Measurements from ENCODE around the gene PAX3.

Gene PAX3

GRCh38 chr2:222256250-222256649, 42.5 kb downstream of the PAX3 start:
- WGBS (ENCODE audit: extremely low coverage, insufficient coverage, low lambda C conversion rate): no CpG with 5 or more reads among the region's 8 CpGs
- DNase-seq: peak; percentile 9

GRCh38 chr2:222255090-222255489, 43.7 kb downstream of the PAX3 start:
- no peak for DNase-seq
- Histone ChIP-seq H2BK5ac (ENCODE audit: low read length) (no peak overlapping the region), H2BK120ac (ENCODE audit: low read depth, low read length) (no peak overlapping the region), H3K27me3 (ENCODE audit: insufficient read depth, low read length, poor library complexity) (no peaks in the 10 kb centered on the region), H3K23ac (ENCODE audit: low read length) (no peak overlapping the region), H3K18ac (ENCODE audit: low read length) (no peak overlapping the region), H3K4me3 (ENCODE audit: low read length) (no peak overlapping the region), H3K4me2 (ENCODE audit: low read length) (no peak overlapping the region), H3K36me3 (ENCODE audit: control insufficient read depth, insufficient read depth, low read length) (no peaks in the 10 kb centered on the region), H4K8ac (ENCODE audit: low read depth, low read length) (no peak overlapping the region), H4K5ac (ENCODE audit: low read length) (no peak overlapping the region), H3K79me2 (ENCODE audit: control insufficient read depth, insufficient read depth, low read length) (no peaks in the 10 kb centered on the region), H3K79me1 (ENCODE audit: low read length) (no peaks in the 10 kb centered on the region), H3K4ac (ENCODE audit: low read depth, low read length) (no peak overlapping the region), H3K9ac (ENCODE audit: low read length) (no peak overlapping the region), H3K4me1 (ENCODE audit: control insufficient read depth, low read depth, low read length) (peaks cover 3% of the 10 kb centered on the region), H3K27ac (ENCODE audit: low read depth, low read length) (no peak overlapping the region), H2BK15ac (replicated peaks; ENCODE audit: low read depth) (no peak overlapping the region), H3K56ac (ENCODE audit: low read length) (no peak overlapping the region), H2AK5ac (ENCODE audit: low read length) (no peak overlapping the region)

More at GRCh38 chr2:222256250-222256649, 42.5 kb downstream of the PAX3 start:
- Histone ChIP-seq H3K23ac (ENCODE audit: low read length) (no peak overlapping the region), H3K9ac (ENCODE audit: low read length) (no peak overlapping the region), H3K4me2 (ENCODE audit: low read length) (no peak overlapping the region), H3K4me3 (ENCODE audit: low read length) (no peak overlapping the region), H3K27me3 (ENCODE audit: insufficient read depth, low read length, poor library complexity) (no peaks in the 10 kb centered on the region), H2BK15ac (replicated peaks; ENCODE audit: low read depth) (no peak overlapping the region), H3K36me3 (ENCODE audit: control insufficient read depth, insufficient read depth, low read length) (no peaks in the 10 kb centered on the region), H2BK5ac (ENCODE audit: low read length) (no peak overlapping the region), H3K27ac (ENCODE audit: low read depth, low read length) (no peak overlapping the region), H4K8ac (ENCODE audit: low read depth, low read length) (no peak overlapping the region), H3K79me2 (ENCODE audit: control insufficient read depth, insufficient read depth, low read length) (no peaks in the 10 kb centered on the region), H3K56ac (ENCODE audit: low read length) (no peak overlapping the region), H3K18ac (ENCODE audit: low read length) (no peak overlapping the region), H2BK120ac (ENCODE audit: low read depth, low read length) (no peak overlapping the region), H3K4ac (ENCODE audit: low read depth, low read length) (no peak overlapping the region), H3K79me1 (ENCODE audit: low read length) (no peaks in the 10 kb centered on the region), H4K5ac (ENCODE audit: low read length) (no peak overlapping the region), H2AK5ac (ENCODE audit: low read length) (no peak overlapping the region), H3K4me1 (ENCODE audit: control insufficient read depth, low read depth, low read length) (peaks cover 3% of the 10 kb centered on the region)

GRCh38 chr2:222250313-222250712, 48.5 kb downstream of the PAX3 start:
- Histone ChIP-seq H3K23ac (ENCODE audit: low read length) (no peak overlapping the region), H3K36me3 (ENCODE audit: control insufficient read depth, insufficient read depth, low read length) (no peaks in the 10 kb centered on the region), H2AK5ac (ENCODE audit: low read length) (no peak overlapping the region), H3K79me1 (ENCODE audit: low read length) (no peaks in the 10 kb centered on the region), H2BK15ac (replicated peaks; ENCODE audit: low read depth) (no peak overlapping the region), H4K5ac (ENCODE audit: low read length) (no peak overlapping the region), H3K9ac (ENCODE audit: low read length) (no peak overlapping the region), H3K79me2 (ENCODE audit: control insufficient read depth, insufficient read depth, low read length) (no peaks in the 10 kb centered on the region), H3K27ac (ENCODE audit: low read depth, low read length) (no peak overlapping the region), H3K4me3 (ENCODE audit: low read length) (no peak overlapping the region), H3K4me2 (ENCODE audit: low read length) (no peak overlapping the region), H3K4ac (ENCODE audit: low read depth, low read length) (no peak overlapping the region), H3K18ac (ENCODE audit: low read length) (no peak overlapping the region), H3K4me1 (ENCODE audit: control insufficient read depth, low read depth, low read length) (no peaks in the 10 kb centered on the region), H3K27me3 (ENCODE audit: insufficient read depth, low read length, poor library complexity) (no peaks in the 10 kb centered on the region), H2BK5ac (ENCODE audit: low read length) (no peak overlapping the region), H2BK120ac (ENCODE audit: low read depth, low read length) (no peak overlapping the region), H3K56ac (ENCODE audit: low read length) (no peak overlapping the region), H4K8ac (ENCODE audit: low read depth, low read length) (no peak overlapping the region)
- no CpG with 5 or more reads among the region's 1 CpG for WGBS (ENCODE audit: extremely low coverage, insufficient coverage, low lambda C conversion rate)
- no peak for DNase-seq

- Histone ChIP-seq H3K56ac (ENCODE audit: low read length) (no peak overlapping the region), H3K79me2 (ENCODE audit: control insufficient read depth, insufficient read depth, low read length) (no peaks in the 10 kb centered on the region)
Measured at GRCh38 chr2:222249444-222249843, 49.4 kb downstream of the PAX3 start.

GRCh38 chr2:222248818-222249217, 50.0 kb downstream of the PAX3 start:
- no peak for DNase-seq
- WGBS (ENCODE audit: extremely low coverage, insufficient coverage, low lambda C conversion rate): no CpG with 5 or more reads among the region's 1 CpG
- no peak overlapping the region for H4K8ac ChIP-seq (ENCODE audit: low read depth, low read length)

More at GRCh38 chr2:222249444-222249843, 49.4 kb downstream of the PAX3 start:
- Histone ChIP-seq H4K5ac (ENCODE audit: low read length) (no peak overlapping the region), H3K79me1 (ENCODE audit: low read length) (no peaks in the 10 kb centered on the region), H2BK15ac (replicated peaks; ENCODE audit: low read depth) (no peak overlapping the region), H3K4me1 (ENCODE audit: control insufficient read depth, low read depth, low read length) (no peaks in the 10 kb centered on the region), H3K27ac (ENCODE audit: low read depth, low read length) (no peak overlapping the region), H3K27me3 (ENCODE audit: insufficient read depth, low read length, poor library complexity) (no peaks in the 10 kb centered on the region), H2BK5ac (ENCODE audit: low read length) (no peak overlapping the region), H3K23ac (ENCODE audit: low read length) (no peak overlapping the region), H3K9ac (ENCODE audit: low read length) (no peak overlapping the region), H3K4ac (ENCODE audit: low read depth, low read length) (no peak overlapping the region), H2BK120ac (ENCODE audit: low read depth, low read length) (no peak overlapping the region), H4K8ac (ENCODE audit: low read depth, low read length) (no peak overlapping the region), H3K4me3 (ENCODE audit: low read length) (no peak overlapping the region), H3K4me2 (ENCODE audit: low read length) (no peak overlapping the region), H2AK5ac (ENCODE audit: low read length) (no peak overlapping the region), H3K18ac (ENCODE audit: low read length) (no peak overlapping the region), H3K36me3 (ENCODE audit: control insufficient read depth, insufficient read depth, low read length) (no peaks in the 10 kb centered on the region)
- WGBS (ENCODE audit: extremely low coverage, insufficient coverage, low lambda C conversion rate): no CpG with 5 or more reads among the region's 5 CpGs
- DNase-seq: no peak

GRCh38 chr2:222248256-222248655, 50.5 kb downstream of the PAX3 start:
- Histone ChIP-seq H4K5ac (ENCODE audit: low read length) (no peak overlapping the region), H3K79me1 (ENCODE audit: low read length) (no peaks in the 10 kb centered on the region), H3K27ac (ENCODE audit: low read depth, low read length) (no peak overlapping the region), H3K23ac (ENCODE audit: low read length) (no peak overlapping the region), H3K4me2 (ENCODE audit: low read length) (no peak overlapping the region), H4K8ac (ENCODE audit: low read depth, low read length) (no peak overlapping the region), H3K79me2 (ENCODE audit: control insufficient read depth, insufficient read depth, low read length) (no peaks in the 10 kb centered on the region), H2BK15ac (replicated peaks; ENCODE audit: low read depth) (no peak overlapping the region), H2BK120ac (ENCODE audit: low read depth, low read length) (no peak overlapping the region), H3K4ac (ENCODE audit: low read depth, low read length) (no peak overlapping the region), H3K18ac (ENCODE audit: low read length) (no peak overlapping the region), H3K56ac (ENCODE audit: low read length) (no peak overlapping the region), H3K36me3 (ENCODE audit: control insufficient read depth, insufficient read depth, low read length) (no peaks in the 10 kb centered on the region), H3K4me3 (ENCODE audit: low read length) (no peak overlapping the region), H3K9ac (ENCODE audit: low read length) (no peak overlapping the region), H3K27me3 (ENCODE audit: insufficient read depth, low read length, poor library complexity) (no peaks in the 10 kb centered on the region), H3K4me1 (ENCODE audit: control insufficient read depth, low read depth, low read length) (no peaks in the 10 kb centered on the region), H2BK5ac (ENCODE audit: low read length) (no peak overlapping the region), H2AK5ac (ENCODE audit: low read length) (no peak overlapping the region)
- no CpG with 5 or more reads among the region's 2 CpGs for WGBS (ENCODE audit: extremely low coverage, insufficient coverage, low lambda C conversion rate)
- no peak for DNase-seq

More at GRCh38 chr2:222248818-222249217, 50.0 kb downstream of the PAX3 start:
- Histone ChIP-seq H3K27me3 (ENCODE audit: insufficient read depth, low read length, poor library complexity) (no peaks in the 10 kb centered on the region), H2BK5ac (ENCODE audit: low read length) (no peak overlapping the region), H3K4ac (ENCODE audit: low read depth, low read length) (no peak overlapping the region), H3K18ac (ENCODE audit: low read length) (no peak overlapping the region), H3K9ac (ENCODE audit: low read length) (no peak overlapping the region), H2AK5ac (ENCODE audit: low read length) (no peak overlapping the region), H3K79me1 (ENCODE audit: low read length) (no peaks in the 10 kb centered on the region), H3K4me2 (ENCODE audit: low read length) (no peak overlapping the region), H3K27ac (ENCODE audit: low read depth, low read length) (no peak overlapping the region), H2BK120ac (ENCODE audit: low read depth, low read length) (no peak overlapping the region), H3K4me3 (ENCODE audit: low read length) (no peak overlapping the region), H3K23ac (ENCODE audit: low read length) (no peak overlapping the region), H3K36me3 (ENCODE audit: control insufficient read depth, insufficient read depth, low read length) (no peaks in the 10 kb centered on the region), H3K4me1 (ENCODE audit: control insufficient read depth, low read depth, low read length) (no peaks in the 10 kb centered on the region), H3K79me2 (ENCODE audit: control insufficient read depth, insufficient read depth, low read length) (no peaks in the 10 kb centered on the region), H4K5ac (ENCODE audit: low read length) (no peak overlapping the region), H2BK15ac (replicated peaks; ENCODE audit: low read depth) (no peak overlapping the region), H3K56ac (ENCODE audit: low read length) (no peak overlapping the region)
